ENCODE results near the gene P2RY6.
A peak's percentile ranks its signal among the peaks of the same experiment; 100 is the strongest.

The P2RY6 gene

DNA sequence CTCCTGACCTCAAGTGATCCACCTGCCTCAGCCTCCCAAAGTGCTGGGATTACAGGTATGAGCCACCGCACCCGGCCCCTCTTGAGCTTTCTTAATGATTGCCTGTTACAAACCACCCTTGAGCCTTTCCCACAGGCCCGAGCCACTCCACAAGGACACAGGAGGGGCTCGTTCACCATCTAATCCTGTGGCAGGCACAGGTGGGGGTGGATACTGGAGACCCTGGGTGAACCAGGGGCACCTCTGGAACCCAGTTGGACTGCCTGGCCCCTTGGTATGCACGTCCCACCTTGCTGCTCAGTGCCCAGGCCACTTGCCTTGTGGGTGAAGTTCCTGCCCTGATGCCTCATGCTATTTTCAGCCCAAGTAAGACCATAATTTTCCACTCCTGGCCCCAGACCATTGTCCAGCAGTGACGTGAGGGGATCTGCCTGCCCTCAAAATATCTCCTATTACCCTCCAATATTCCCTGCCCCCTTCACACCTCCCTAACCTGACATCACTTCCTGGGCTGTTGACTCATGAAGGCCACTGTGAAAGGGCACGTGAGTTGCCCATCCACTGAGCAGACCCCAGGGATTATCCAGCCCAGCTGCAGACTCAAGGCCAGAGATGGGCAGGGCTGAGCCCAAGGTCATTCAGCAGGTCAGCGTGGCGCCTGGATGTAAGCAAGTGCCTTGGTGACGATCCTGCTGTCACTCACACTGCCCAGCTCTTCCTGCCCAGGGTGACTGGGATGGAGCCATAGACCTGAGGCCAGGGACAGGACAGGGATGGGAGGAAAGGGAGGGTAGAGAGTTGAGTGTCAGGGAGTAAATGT, 34.5 kb upstream of the P2RY6 start:
- no peak for DNase-seq

- DNase-seq = no peak
Measured at GRCh38 chr11:73239111-73239521, 33.0 kb upstream of the P2RY6 start.

- DNase-seq = no peak
Measured at GRCh38 chr11:73239571-73240189, 32.5 kb upstream of the P2RY6 start.

GRCh38 chr11:73240190-73240781, 31.9 kb upstream of the P2RY6 start:
- no peak for DNase-seq

- DNase-seq = no peak
Measured at GRCh38 chr11:73241300-73241699, 30.8 kb upstream of the P2RY6 start.

- DNase-seq = peak; percentile 80
Measured at GRCh38 chr11:73242251-73243092, 29.7 kb upstream of the P2RY6 start.

GRCh38 chr11:73243093-73243485, 29.0 kb upstream of the P2RY6 start:
- no peak for DNase-seq

GRCh38 chr11:73244589-73245240, 27.4 kb upstream of the P2RY6 start:
- no peak for DNase-seq

GRCh38 chr11:73245461-73245860, 26.7 kb upstream of the P2RY6 start:
- no peak for DNase-seq

DNA sequence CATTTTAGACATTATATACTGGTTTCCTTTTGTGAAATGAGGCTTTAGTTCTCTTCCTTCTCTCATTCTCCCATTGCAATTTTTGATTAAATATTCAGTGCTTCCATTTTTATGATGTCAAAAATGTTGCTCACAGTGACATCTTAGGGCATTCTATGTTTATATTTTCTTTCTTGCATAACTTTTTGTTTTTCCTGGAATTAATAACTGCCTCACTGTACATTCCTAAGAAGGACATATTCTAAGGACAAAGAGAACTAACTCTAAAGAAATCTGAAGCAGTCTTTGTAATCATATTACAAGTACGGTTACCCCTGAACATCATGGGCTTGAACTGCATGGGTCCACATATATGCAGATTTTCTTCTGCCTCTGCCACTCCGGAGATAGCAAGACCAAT, 25.8 kb upstream of the P2RY6 start:
- DNase-seq = no peak

- DNase-seq = no peak
Measured at GRCh38 chr11:73248526-73249185, 23.5 kb upstream of the P2RY6 start.

DNA sequence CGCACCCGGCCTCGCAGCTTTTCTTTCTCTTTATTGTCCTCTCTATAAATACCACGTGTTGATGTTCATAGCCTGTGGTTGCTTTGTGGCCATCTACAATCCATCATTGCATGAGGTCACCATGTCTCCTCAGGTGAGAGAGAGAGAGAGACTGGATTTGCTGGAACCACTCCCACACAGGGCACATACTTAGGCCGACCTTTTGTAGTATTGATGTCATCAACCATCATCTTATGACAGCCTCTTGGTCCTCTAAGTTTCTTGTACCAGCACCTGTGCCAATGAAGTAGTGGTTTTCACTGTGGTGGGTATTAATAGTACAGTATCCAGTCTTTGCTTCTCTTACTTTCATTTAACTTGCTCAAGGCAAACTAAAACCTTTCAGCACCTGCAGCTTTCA, 22.8 kb upstream of the P2RY6 start:
- no peak for DNase-seq

- DNase-seq = no peak
Measured at GRCh38 chr11:73249853-73250783, 22.0 kb upstream of the P2RY6 start.

DNA sequence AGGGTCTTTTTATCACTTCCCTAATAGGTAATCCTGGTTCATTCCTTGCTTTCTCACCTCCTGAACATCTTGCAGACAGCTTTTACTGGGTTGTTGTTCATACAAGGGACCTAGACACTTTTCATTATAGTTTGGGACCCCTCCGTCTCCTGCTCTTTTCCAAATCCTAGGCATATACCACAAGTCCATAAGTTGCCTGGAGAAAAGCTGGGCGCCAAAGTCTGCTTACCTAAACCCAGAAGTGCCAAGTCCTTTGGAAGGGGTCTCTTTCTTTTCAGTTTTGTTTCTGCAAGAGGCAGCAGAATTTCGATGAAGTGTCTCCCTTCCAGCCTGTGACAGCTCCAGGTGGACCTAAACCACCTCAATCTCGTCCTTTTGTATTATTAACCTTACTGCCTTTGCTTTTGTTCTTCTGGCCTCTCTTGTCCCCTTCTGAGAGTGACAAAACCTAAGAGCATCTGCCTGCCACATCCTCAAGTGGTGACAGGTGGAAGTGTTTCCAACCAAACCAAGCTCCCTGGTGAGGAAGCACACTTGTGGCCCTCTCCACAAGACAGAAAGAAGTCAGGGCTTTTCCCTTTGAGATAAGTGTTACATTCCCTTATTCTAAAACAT, 19.5 kb upstream of the P2RY6 start:
- DNase-seq = peak; percentile 27

- DNase-seq = peak; percentile 9
Measured at GRCh38 chr11:73257342-73258103, 14.6 kb upstream of the P2RY6 start.

- peak; percentile 12 for DNase-seq
Measured at GRCh38 chr11:73258104-73259035, 13.8 kb upstream of the P2RY6 start.

- DNase-seq = peak; percentile 17
Measured at GRCh38 chr11:73259406-73260126, 12.6 kb upstream of the P2RY6 start.

DNA sequence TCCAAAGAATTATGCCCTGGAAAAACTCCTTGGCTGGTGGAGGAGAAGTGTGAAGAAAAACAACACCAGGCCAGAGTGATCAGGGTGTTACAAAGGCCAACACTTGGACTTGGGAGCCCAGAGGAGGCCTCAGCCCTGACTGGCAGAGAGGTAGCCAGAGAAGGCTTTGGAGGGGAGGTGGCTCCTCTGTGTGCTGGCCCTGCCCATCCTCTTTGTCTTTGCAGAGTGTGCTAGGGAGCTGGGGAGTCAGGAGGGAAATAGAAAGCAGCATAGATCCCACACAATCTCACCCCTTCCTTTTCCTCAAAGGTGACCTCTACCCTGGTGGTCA, 12.0 kb upstream of the P2RY6 start:
- DNase-seq = peak; percentile 3

Measured in activated CD4-positive, CD25-positive, alpha-beta regulatory T cell treated with anti-CD3 and anti-CD28 coated beads, Interleukin-2, amount 50 U/mL, for 72 hours (primary cell).